Right atrium auricular region (tissue), 2 donors: ENCODE data around the gene NDUFAF8. TPM values are rescaled to one million over a fixed set of nuclear protein-coding genes. Genes with fewer than 3 reads are reported as not detected.

Experiments
- DNase-seq: peaks from one replicate; pipeline ENCODE4 v3.0.0-alpha.2; 2019; ENCODE audit warnings: low spot score
- H3K27ac ChIP-seq, 2 donors: fragments of 200-600 bp; sonication (generic); 1 replicate in 1 of 2; 2 replicates in 1 of 2; pipeline ENCODE4 v1.5.1; 2016 to 2019
- H3K27me3 ChIP-seq, 2 donors: fragments of 200-600 bp; sonication (generic); one replicate each; pipeline versions ENCODE4 v1.5.1 to v1.6.0; 2017 to 2019
- H3K36me3 ChIP-seq: fragments of 200-600 bp; sonication (generic); one replicate; pipeline ENCODE4 v1.5.1; 2016
- H3K4me1 ChIP-seq, 2 donors: fragments of 200-600 bp; sonication (generic); one replicate each; pipeline versions ENCODE4 v1.5.1 to v1.6.0; 2017 to 2019
- H3K4me3 ChIP-seq, 2 donors: fragments of 200-600 bp; sonication (generic); 1 replicate in 1 of 2; 2 replicates in 1 of 2; pipeline ENCODE4 v1.5.1; 2017 to 2019; ENCODE audit warnings: mild to moderate bottlenecking in 1 of 2, moderate library complexity in 1 of 2
- H3K9me3 ChIP-seq, 2 donors: fragments of 200-600 bp; sonication (generic); one replicate each; pipeline ENCODE4 v1.5.1; 2019
- CTCF ChIP-seq, 2 donors: fragments of 200-600 bp; sonication (generic); IDR thresholded peaks; one replicate each; pipeline ENCODE4 v1.5.1; 2019; ENCODE audit warnings: antibody characterized with exemption in 2 of 2
- total RNA-seq, 2 donors: library from RNA; depleted of rRNA; stranded (reverse); fragments of >200 nt; gene quantifications; one replicate each; pipeline ENCODE4 v1.1.0, GENCODE V29; 2016

NDUFAF8 gene
- total RNA-seq, 2 donors from 2014 or later = 53.1 to 53.5 TPM

- Histone ChIP-seq H3K27me3 (no peaks in the 10 kb centered on the region), H3K4me3 (no peak overlapping the region), H3K4me1 (peaks cover 0 to 25% of the 10 kb centered on the region in 2 donors), H3K36me3 (no peaks in the 10 kb centered on the region), H3K27ac (no peak overlapping the region), H3K9me3 (no peaks in the 10 kb centered on the region)
- DNase-seq = no peak
- TF ChIP-seq CTCF (IDR thresholded peaks at IDR 0.05) = no peak
Observed at GRCh38 chr17:81218991-81219390, 20.1 kb upstream of the NDUFAF8 start.

DNA sequence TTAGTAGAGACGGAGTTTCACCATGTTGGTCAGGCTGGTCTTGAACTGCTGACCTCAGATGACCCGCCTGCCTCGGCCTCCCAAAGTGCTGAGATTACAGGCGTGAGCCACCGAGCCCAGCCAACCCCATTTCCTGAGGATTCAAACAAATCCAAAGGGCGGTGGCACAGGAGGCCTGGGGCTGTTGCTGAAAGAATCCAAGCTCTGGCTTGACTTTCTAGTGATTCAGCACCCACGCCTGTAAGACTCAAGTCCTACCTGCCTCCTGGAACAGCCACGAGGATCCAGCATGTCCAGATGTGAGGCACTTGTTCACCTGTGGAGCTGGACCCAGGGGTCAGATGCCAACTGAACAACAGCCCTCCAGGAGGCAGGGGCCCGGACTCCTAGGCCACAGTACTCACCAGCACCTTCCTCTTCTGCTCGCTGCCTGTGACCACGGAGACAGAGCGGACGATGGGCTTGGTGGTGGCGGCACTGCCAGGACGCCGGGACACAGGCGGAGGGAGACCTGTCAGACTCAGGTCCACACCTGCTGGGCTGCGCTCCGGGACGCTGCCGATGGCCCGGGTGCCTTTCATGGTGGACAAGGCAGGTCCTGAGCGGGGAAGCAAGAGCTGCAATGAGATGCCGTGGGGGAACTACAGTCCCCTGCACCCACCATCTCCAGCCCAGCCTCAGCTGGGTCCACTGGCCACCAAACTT, 19.5 kb upstream of the NDUFAF8 start:
- H3K4me3 ChIP-seq = no peak overlapping the region
- TF ChIP-seq CTCF (IDR thresholded peaks at IDR 0.05) = no peak
- H3K4me1 ChIP-seq = peaks cover 0 to 25% of the 10 kb centered on the region in 2 donors
- no peaks in the 10 kb centered on the region for H3K9me3 ChIP-seq
- no peaks in the 10 kb centered on the region for H3K36me3 ChIP-seq
- no peaks in the 10 kb centered on the region for H3K27me3 ChIP-seq
- no peak overlapping the region for H3K27ac ChIP-seq
- no peak for DNase-seq

DNA sequence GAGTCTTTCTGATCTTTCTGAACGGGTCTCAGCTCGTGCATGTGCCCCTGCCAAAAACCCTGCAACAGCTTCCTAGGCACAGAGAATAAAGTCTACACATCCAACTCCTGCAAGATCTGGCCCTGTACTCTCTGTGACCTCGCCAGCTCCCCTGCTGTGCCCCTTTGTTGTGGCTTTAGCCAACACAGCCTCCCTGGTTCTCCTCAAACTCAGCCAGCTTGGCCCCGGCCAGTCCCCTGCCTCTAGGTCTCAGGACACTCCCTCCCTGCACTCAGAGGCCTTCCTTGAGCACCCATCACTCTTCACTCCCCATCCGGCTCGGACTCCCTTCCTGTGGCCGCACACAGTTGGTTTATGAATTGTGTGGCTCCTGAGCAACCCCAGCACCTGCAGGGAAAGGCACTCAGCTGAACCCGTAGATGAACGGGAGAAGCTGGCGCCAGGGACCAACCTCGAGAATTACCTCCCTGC, 17.7 kb upstream of the NDUFAF8 start:
- no peak for DNase-seq
- Histone ChIP-seq H3K27ac (no peak overlapping the region), H3K4me3 (peak overlapping the region in 1 of 2 donors; percentile 88), H3K9me3 (no peaks in the 10 kb centered on the region), H3K4me1 (peaks cover 0 to 25% of the 10 kb centered on the region in 2 donors), H3K36me3 (no peaks in the 10 kb centered on the region), H3K27me3 (no peaks in the 10 kb centered on the region)
- TF ChIP-seq CTCF (IDR thresholded peaks at IDR 0.05) = no peak

DNA sequence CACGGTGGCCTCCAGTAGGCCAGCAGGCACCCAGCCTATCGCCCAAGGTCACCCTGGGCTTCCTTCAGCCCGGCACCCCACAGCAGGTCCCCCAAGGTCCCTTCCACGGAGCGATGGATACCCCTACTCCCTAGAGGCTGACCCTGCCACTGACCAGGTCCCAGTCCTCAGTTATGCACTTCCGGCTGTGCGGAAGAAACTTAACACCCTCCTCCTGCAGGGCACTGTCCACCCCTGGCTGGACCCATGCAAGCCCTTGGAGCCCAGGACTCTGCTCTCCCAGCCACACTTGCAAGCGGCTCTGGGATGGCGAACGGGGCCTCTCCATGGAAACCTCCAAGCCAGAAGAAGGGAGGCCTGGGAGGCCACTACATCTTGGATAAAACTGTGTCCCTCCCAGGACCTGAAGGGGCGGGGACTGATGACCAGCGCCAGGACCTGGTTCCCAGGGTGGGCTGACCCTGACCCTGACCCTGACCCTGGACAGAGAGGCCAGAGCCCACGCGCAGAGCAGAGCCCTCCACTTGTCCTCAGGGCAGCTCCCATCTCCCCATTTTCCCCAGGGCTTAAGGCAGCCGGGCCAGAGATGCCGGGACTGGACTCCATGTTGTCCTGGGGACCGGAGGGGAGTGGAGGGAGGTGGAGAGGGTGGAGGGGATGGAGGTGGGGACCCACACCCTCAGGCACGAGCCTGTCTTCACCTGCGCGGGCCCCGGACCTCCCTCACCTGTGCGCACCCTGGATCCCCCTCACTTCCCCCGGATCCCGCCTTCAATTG, 17.1 kb upstream of the NDUFAF8 start:
- Histone ChIP-seq H3K4me1 (peaks cover 0 to 25% of the 10 kb centered on the region in 2 donors), H3K27ac (no peak overlapping the region), H3K9me3 (no peaks in the 10 kb centered on the region), H3K4me3 (peak overlapping the region; percentile 65 to 88), H3K36me3 (no peaks in the 10 kb centered on the region), H3K27me3 (no peaks in the 10 kb centered on the region)
- DNase-seq = no peak
- no peak for TF ChIP-seq CTCF (IDR thresholded peaks at IDR 0.05)

DNA sequence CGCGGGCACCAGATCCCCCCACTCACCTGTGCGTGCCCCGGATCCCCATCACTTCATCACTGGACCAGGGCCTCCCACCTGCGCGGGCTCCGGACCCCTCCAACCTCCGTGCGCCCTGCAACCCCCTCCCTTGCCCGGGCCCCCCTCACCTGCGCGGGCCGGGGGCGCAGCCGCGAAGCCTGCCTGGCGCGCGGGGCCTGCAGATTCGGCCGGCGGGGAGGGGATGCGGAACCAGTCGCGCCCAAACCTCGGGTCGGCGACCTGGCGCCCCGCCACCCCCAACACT, 16.6 kb upstream of the NDUFAF8 start:
- H3K36me3 ChIP-seq = no peaks in the 10 kb centered on the region
- no peak overlapping the region for H3K27ac ChIP-seq
- H3K4me3 ChIP-seq = peak overlapping the region; percentile 65 to 88
- H3K27me3 ChIP-seq = no peaks in the 10 kb centered on the region
- DNase-seq = no peak
- no peak for TF ChIP-seq CTCF (IDR thresholded peaks at IDR 0.05)
- H3K4me1 ChIP-seq = peaks cover 0 to 25% of the 10 kb centered on the region in 2 donors
- no peaks in the 10 kb centered on the region for H3K9me3 ChIP-seq
